ENCODE measurements around the gene UPF1.
A peak's percentile ranks its signal among the peaks of the same experiment; 100 is the strongest.

The UPF1 gene

GRCh38 chr19:18878058-18878797, 46.5 kb downstream of the UPF1 start:
- ATAC-seq = peak; percentile 7; the same call in 1 of the 3 replicates
- TF ChIP-seq ESRRG (CRISPR knock-in tag; IDR thresholded peaks at IDR 0.05) (no peak), TSHZ2 (CRISPR knock-in tag; IDR thresholded peaks at IDR 0.05) (no peak), TCF4 (CRISPR knock-in tag; IDR thresholded peaks at IDR 0.05; ENCODE audit: borderline replicate concordance) (no peak), PPARA (CRISPR knock-in tag; IDR thresholded peaks at IDR 0.05; ENCODE audit: borderline replicate concordance) (no peak), RARB (CRISPR knock-in tag; IDR thresholded peaks at IDR 0.05) (no peak), ARNTL (CRISPR knock-in tag; IDR thresholded peaks at IDR 0.05; ENCODE audit: borderline replicate concordance, low read depth) (no peak), ISL1 (CRISPR knock-in tag; IDR thresholded peaks at IDR 0.05) (no peak), OSR1 (CRISPR knock-in tag; IDR thresholded peaks at IDR 0.05) (no peak), CSRNP3 (CRISPR knock-in tag; IDR thresholded peaks at IDR 0.05) (no peak), GLIS3 (CRISPR knock-in tag; IDR thresholded peaks at IDR 0.05) (no peak), ZNF8 (CRISPR knock-in tag; IDR thresholded peaks at IDR 0.05) (no peak)

- ATAC-seq = peak; percentile 14
- no peak for TF ChIP-seq CSRNP3 (CRISPR knock-in tag; IDR thresholded peaks at IDR 0.05)
- TF ChIP-seq GLIS3 (CRISPR knock-in tag; IDR thresholded peaks at IDR 0.05) = no peak
- TF ChIP-seq TCF4 (CRISPR knock-in tag; IDR thresholded peaks at IDR 0.05; ENCODE audit: borderline replicate concordance) = no peak
- TF ChIP-seq CSDC2 (CRISPR knock-in tag; IDR thresholded peaks at IDR 0.05) = no peak
- no peak for TF ChIP-seq TSHZ2 (CRISPR knock-in tag; IDR thresholded peaks at IDR 0.05)
- TF ChIP-seq TOX (CRISPR knock-in tag; IDR thresholded peaks at IDR 0.05; ENCODE audit: borderline replicate concordance) = no peak
- no peak for TF ChIP-seq BACH2 (CRISPR knock-in tag; IDR thresholded peaks at IDR 0.05; ENCODE audit: borderline replicate concordance)
- TF ChIP-seq ZFP30 (CRISPR knock-in tag; IDR thresholded peaks at IDR 0.05) = no peak
- TF ChIP-seq CREB5 (CRISPR knock-in tag; IDR thresholded peaks at IDR 0.05; ENCODE audit: low read depth) = no peak
These were observed 47.3 kb downstream of the UPF1 start for GRCh38 chr19:18878858-18879578.

Measured in SK-N-SH treated with all-trans-retinoic acid at 6 μM for 48 hours (cell line).